HG03196 (cell line): ENCODE data around the gene TAF9.
"Not testable (repeated sequence)": the region's sequence is repeated elsewhere in the genome, so short reads cannot be mapped to it uniquely, and the experiment has no call there.

Experiments used
- ATAC-seq: cut with Tn5 transposase; IDR thresholded peaks from one replicate; pipeline ENCODE4 v1.9.1; 2021; ENCODE audit not compliant: unreplicated experiment

Gene TAF9

GRCh38 chr5:69341520-69342161 is 27.7 kb downstream of the TAF9 start:
- ATAC-seq = no peak

GRCh38 chr5:69335341-69335935 is 33.9 kb downstream of the TAF9 start:
- no peak for ATAC-seq

- peak; percentile 35 for ATAC-seq
These were observed 34.5 kb downstream of the TAF9 start for GRCh38 chr5:69334793-69335268.

GRCh38 chr5:69333668-69334315 is 35.5 kb downstream of the TAF9 start:
- ATAC-seq = not testable (repeated sequence)

- ATAC-seq = no peak
These were observed 37.5 kb downstream of the TAF9 start for GRCh38 chr5:69331528-69332445.

- no peak for ATAC-seq
These were observed 39.3 kb downstream of the TAF9 start for GRCh38 chr5:69329905-69330489.

- ATAC-seq = no peak
These were observed 43.0 kb downstream of the TAF9 start for GRCh38 chr5:69326365-69326764.

- no peak for ATAC-seq
These were observed 51.9 kb downstream of the TAF9 start for GRCh38 chr5:69317391-69317790.

- ATAC-seq = no peak
These were observed 53.3 kb downstream of the TAF9 start for GRCh38 chr5:69315972-69316371.
